Common myeloid progenitor, CD34-positive (primary cell): Measurements from ENCODE around the gene WDR44.
A peak's percentile ranks its signal among the peaks of the same experiment; 100 is the strongest.

Source experiments
- CTCF ChIA-PET: fragments of 350-600 bp; sonication (Branson Sonifier 250); formaldehyde crosslinking; loops from one replicate; lab custom pipeline; 2021; ENCODE audit warnings: antibody characterized with exemption; lab: Charles Lee
- POLR2A ChIA-PET: fragments of 350-600 bp; sonication (Branson Sonifier 250); formaldehyde crosslinking; loops from one replicate; lab custom pipeline; 2021; ENCODE audit warnings: antibody characterized with exemption; lab: Charles Lee
- DNase-seq, 3 donors: peaks; one replicate each; pipeline versions ENCODE4 v3.0.0 to v3.0.0-alpha.2; 2013
- H3K27ac ChIP-seq, 2 experiments: 1 replicate in 1 of 2; 2 replicates in 1 of 2; pipeline ENCODE4 v1.7.0; 2013; ENCODE audit warnings: inconsistent platforms in 2 of 2, low read length in 2 of 2, mild to moderate bottlenecking in 2 of 2, low read depth in 1 of 2, moderate library complexity in 1 of 2; ENCODE audit not compliant: severe bottlenecking in 2 of 2, insufficient read depth in 1 of 2, poor library complexity in 1 of 2
- H3K27me3 ChIP-seq, 5 experiments: replicated peaks in 2 of 5; 1 replicate in 3 of 5; 2 replicates in 2 of 5; pipeline versions ENCODE4 v1.6.1 to v1.7.0; 2013; ENCODE audit warnings: low read length in 4 of 5, mild to moderate bottlenecking in 2 of 5, moderate library complexity in 2 of 5, inconsistent platforms in 1 of 5; ENCODE audit not compliant: insufficient read depth in 5 of 5, control insufficient read depth in 4 of 5
- H3K36me3 ChIP-seq, 4 experiments: 1 replicate in 2 of 4; 2 replicates in 2 of 4; pipeline versions ENCODE4 v1.6.1 to v1.7.0; 2013; ENCODE audit warnings: low read length in 3 of 4, control low read depth in 1 of 4, mild to moderate bottlenecking in 1 of 4; ENCODE audit not compliant: control insufficient read depth in 4 of 4, insufficient read depth in 4 of 4
- H3K4me1 ChIP-seq, 4 experiments: 1 replicate in 3 of 4; 2 replicates in 1 of 4; pipeline versions ENCODE4 v1.6.1 to v1.7.1; 2013; ENCODE audit warnings: low read length in 3 of 4, mild to moderate bottlenecking in 3 of 4, control low read depth in 1 of 4, inconsistent platforms in 1 of 4, moderate library complexity in 1 of 4; ENCODE audit not compliant: control insufficient read depth in 4 of 4, insufficient read depth in 4 of 4; ENCODE audit errors: control extremely low read depth in 1 of 4
- H3K4me3 ChIP-seq, 7 experiments: 1 replicate in 4 of 7; 2 replicates in 3 of 7; pipeline versions ENCODE4 v1.5.1 to v1.7.0; 2013; ENCODE audit warnings: mild to moderate bottlenecking in 7 of 7, low read length in 6 of 7, moderate library complexity in 6 of 7, inconsistent platforms in 2 of 7, low read depth in 2 of 7, control low read depth in 1 of 7; ENCODE audit not compliant: insufficient read depth in 4 of 7, control insufficient read depth in 1 of 7; ENCODE audit errors: extremely low read depth in 1 of 7
- H3K9me3 ChIP-seq, 5 experiments: 1 replicate in 4 of 5; 2 replicates in 1 of 5; pipeline versions ENCODE4 v1.6.1 to v1.7.1; 2013; ENCODE audit warnings: low read length in 4 of 5, mild to moderate bottlenecking in 2 of 5, inconsistent platforms in 1 of 5, low read depth in 1 of 5, moderate library complexity in 1 of 5; ENCODE audit not compliant: control insufficient read depth in 4 of 5, insufficient read depth in 2 of 5; ENCODE audit errors: control extremely low read depth in 1 of 5
- WGBS: methylation state at CpG from one replicate; pipeline ENCODE4 v1.1.5; 2013; ENCODE audit not compliant: insufficient coverage; 5-methylcytosine and 5-hydroxymethylcytosine counted together

Gene WDR44

DNA sequence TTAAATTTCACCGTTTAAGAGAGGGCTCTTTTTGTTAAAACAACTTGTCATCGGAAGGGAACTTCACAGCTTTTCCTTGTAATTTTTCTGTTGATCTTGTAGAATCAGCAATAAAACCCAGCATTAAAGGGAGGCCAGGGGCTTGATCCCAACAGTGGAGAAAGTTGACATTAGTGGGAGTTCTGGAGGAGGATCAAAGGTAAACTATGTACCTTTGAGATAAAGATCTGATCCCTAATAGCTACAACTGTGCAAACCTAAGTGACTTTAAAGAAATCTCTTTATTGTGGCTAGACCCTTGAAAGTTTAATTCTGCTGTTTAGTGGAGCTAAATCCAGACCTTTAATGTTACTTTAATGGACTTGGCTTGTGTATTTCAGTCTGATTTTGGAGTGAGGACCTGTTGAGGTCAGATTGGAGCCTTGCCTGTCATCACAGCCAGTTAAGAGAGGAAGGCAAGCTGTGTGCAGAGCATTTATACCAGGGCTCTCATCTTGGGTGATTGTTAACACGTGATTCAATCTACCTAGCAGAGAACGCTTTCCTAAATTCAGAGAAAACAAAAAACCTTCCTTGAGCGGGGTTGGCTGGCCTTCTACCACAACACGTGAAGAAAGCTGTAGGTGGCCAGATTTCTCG is 151.4 kb downstream of the WDR44 start:
- WGBS, result 34% methylated on average over 7 of the region's 7 CpGs

DNA sequence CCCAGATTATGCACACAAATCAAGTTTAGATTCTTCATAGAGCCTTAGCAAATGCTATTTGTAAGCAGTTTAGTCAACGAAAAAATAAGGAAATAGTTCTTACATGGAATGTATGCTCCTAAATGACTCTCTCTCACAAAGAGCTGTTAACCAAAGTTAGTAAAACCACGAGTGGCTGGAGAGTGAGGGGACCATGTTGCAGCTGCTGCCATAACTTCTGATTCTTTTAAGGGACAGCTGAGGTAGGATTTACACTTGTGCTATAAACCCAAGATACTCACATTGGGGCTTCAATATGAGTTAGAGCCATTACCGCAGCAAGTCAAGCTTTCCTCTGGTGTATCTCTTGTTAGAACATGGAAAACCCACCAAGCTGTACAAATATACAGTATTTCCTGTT is 152.4 kb downstream of the WDR44 start:
- peaks cover 0 to 4% (median 1%) of the 10 kb centered on the region in 4 experiments for H3K36me3 ChIP-seq
- WGBS, result 33% methylated on average over 1 of the region's 3 CpGs
- H3K4me3 ChIP-seq, result peak overlapping the region in 4 of 7 experiments; percentile 7 to 89 (median 60)
- H3K4me1 ChIP-seq, result peaks cover 16 to 65% (median 46%) of the 10 kb centered on the region in 4 experiments
- peaks cover 0 to 4% (median 0%) of the 10 kb centered on the region in 5 experiments for H3K9me3 ChIP-seq
- ChIA-PET CTCF (interaction anchor here (1.3 kb wide), 1 partner anchor 35 kb away, joined by 3 read pairs; no protein-coding TSS in a partner anchor), POLR2A (no interaction called here)
- H3K27me3 ChIP-seq, result no peaks in the 10 kb centered on the region
- no peak for DNase-seq
- H3K27ac ChIP-seq, result peak overlapping the region in 1 of 2 experiments; percentile 79

More for the DNA sequence above, 151.4 kb downstream of the WDR44 start:
- peak overlapping the region in 6 of 7 experiments; percentile 72 to 89 (median 76) for H3K4me3 ChIP-seq
- peak overlapping the region; percentile 58 to 79 for H3K27ac ChIP-seq
- H3K27me3 ChIP-seq, result no peaks in the 10 kb centered on the region
- H3K36me3 ChIP-seq, result peaks cover 0 to 4% (median 1%) of the 10 kb centered on the region in 4 experiments
- ChIA-PET CTCF (interaction anchor here (1.2 to 1.4 kb wide), 3 partner anchors 12 to 41 kb away, joined by 3 to 4 read pairs (median 3); no protein-coding TSS in a partner anchor), POLR2A (interaction anchor here (0.6 kb wide), 1 partner anchor 41 kb away, joined by 3 read pairs; no protein-coding TSS in a partner anchor)
- H3K9me3 ChIP-seq, result peaks cover 0 to 4% (median 0%) of the 10 kb centered on the region in 5 experiments
- peaks cover 16 to 55% (median 40%) of the 10 kb centered on the region in 4 experiments for H3K4me1 ChIP-seq
- peak in 2 of 3 donors; percentile 48 to 57 for DNase-seq

DNA sequence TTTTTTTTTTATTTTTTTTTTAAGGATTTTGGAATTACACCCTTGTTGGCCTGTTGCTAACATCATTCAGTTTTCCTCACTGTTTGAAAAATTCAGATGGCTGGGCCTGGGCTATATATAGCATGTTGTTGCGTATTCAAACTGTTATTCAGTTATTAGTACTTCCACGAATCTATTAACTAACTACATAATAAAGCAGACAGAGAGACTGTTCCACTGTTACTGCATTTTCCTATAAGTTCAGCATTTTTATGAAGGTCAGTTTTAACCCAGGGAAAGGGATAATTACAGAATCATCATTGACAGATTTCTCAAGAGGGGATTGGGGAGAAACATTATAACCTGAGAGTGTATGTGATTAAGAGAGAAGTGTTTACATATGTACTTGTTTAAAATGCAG is 152.8 kb downstream of the WDR44 start:
- POLR2A ChIA-PET, result no interaction called here
- H3K27ac ChIP-seq, result no peak overlapping the region
- no peaks in the 10 kb centered on the region for H3K27me3 ChIP-seq
- peaks cover 0 to 4% (median 1%) of the 10 kb centered on the region in 4 experiments for H3K36me3 ChIP-seq
- 80% methylated on average over 1 of the region's 2 CpGs for WGBS
- DNase-seq, result no peak
- peaks cover 19 to 69% (median 48%) of the 10 kb centered on the region in 4 experiments for H3K4me1 ChIP-seq
- CTCF ChIA-PET, result interaction anchor here (1.3 to 1.4 kb wide), 2 partner anchors 35 to 37 kb away, joined by 3 read pairs; no protein-coding TSS in a partner anchor
- peaks cover 0 to 4% (median 0%) of the 10 kb centered on the region in 5 experiments for H3K9me3 ChIP-seq
- peak overlapping the region in 4 of 7 experiments; percentile 7 to 89 (median 24) for H3K4me3 ChIP-seq

DNA sequence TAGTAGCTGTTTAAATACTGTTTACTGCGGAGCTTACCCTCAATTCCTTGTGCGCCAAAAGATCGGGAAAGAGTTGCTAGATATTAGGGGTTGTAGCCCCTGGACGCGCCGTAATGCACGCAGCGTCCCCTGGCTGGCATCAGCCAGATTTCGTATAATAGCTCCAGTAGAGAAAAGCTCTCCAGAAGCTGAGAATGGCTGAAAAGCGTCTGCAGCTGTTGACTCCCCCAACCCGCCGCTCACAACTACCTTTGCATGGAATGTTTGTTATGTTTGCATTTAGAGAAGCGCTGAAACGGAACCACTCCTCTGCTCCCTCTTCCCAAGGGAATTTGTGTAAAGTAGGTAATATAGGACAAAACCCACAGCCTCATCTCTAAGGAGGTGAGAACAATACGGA is 153.4 kb downstream of the WDR44 start:
- Histone ChIP-seq H3K27me3 (no peaks in the 10 kb centered on the region), H3K4me1 (peaks cover 25 to 72% (median 50%) of the 10 kb centered on the region in 4 experiments), H3K9me3 (peaks cover 0 to 4% (median 0%) of the 10 kb centered on the region in 5 experiments), H3K4me3 (no peak overlapping the region), H3K27ac (no peak overlapping the region), H3K36me3 (peaks cover 0 to 4% (median 1%) of the 10 kb centered on the region in 4 experiments)
- WGBS, result 77% methylated on average over 7 of the region's 15 CpGs
- no peak for DNase-seq
- POLR2A ChIA-PET, result no interaction called here
- CTCF ChIA-PET, result interaction anchor here (1.3 to 1.4 kb wide), 2 partner anchors 36 to 37 kb away, joined by 3 read pairs; no protein-coding TSS in a partner anchor
